BLaER1 (cell line): Measurements from ENCODE around the gene NCF2.
A peak's percentile ranks its signal among the peaks of the same experiment; 100 is the strongest.

Experiments
- H3K27ac ChIP-seq: shearing (Covaris generic); formaldehyde crosslinking; 2 replicates; pipeline ENCODE4 v1.8.1; 2022
- H3K27me3 ChIP-seq: shearing (Covaris generic); formaldehyde crosslinking; 2 replicates; pipeline ENCODE4 v1.8.1; 2022
- H3K36me3 ChIP-seq: shearing (Covaris generic); formaldehyde crosslinking; 2 replicates; pipeline ENCODE4 v1.8.1; 2022
- H3K4me1 ChIP-seq: shearing (Covaris generic); formaldehyde crosslinking; 2 replicates; pipeline ENCODE4 v1.8.1; 2022
- H3K4me2 ChIP-seq: shearing (Covaris generic); formaldehyde crosslinking; 2 replicates; pipeline ENCODE4 v1.8.1; 2022
- H3K4me3 ChIP-seq: shearing (Covaris generic); formaldehyde crosslinking; 2 replicates; pipeline ENCODE4 v1.8.1; 2022
- H3K9ac ChIP-seq: shearing (Covaris generic); formaldehyde crosslinking; 2 replicates; pipeline ENCODE4 v1.8.1; 2022
- H3K9me3 ChIP-seq: shearing (Covaris generic); formaldehyde crosslinking; 2 replicates; pipeline ENCODE4 v1.8.1; 2022
- H4K20me1 ChIP-seq: shearing (Covaris generic); formaldehyde crosslinking; 2 replicates; pipeline ENCODE4 v1.8.1; 2022
- Cebpa-rat ChIP-seq: shearing (Covaris generic); IDR thresholded peaks from 2 replicates; pipeline ENCODE4 v1.8.1; 2022

Gene NCF2

GRCh38 chr1:183600136-183600535 is 9.9 kb upstream of the NCF2 start:
- H3K9me3 ChIP-seq, result no peaks in the 10 kb centered on the region
- peaks cover 48% of the 10 kb centered on the region for H3K4me1 ChIP-seq
- H3K4me3 ChIP-seq, result no peak overlapping the region
- no peak overlapping the region for H3K4me2 ChIP-seq
- no peaks in the 10 kb centered on the region for H4K20me1 ChIP-seq
- H3K27ac ChIP-seq, result no peak overlapping the region
- no peak for TF ChIP-seq Cebpa-rat
- H3K27me3 ChIP-seq, result no peaks in the 10 kb centered on the region
- no peaks in the 10 kb centered on the region for H3K36me3 ChIP-seq
- no peak overlapping the region for H3K9ac ChIP-seq

DNA sequence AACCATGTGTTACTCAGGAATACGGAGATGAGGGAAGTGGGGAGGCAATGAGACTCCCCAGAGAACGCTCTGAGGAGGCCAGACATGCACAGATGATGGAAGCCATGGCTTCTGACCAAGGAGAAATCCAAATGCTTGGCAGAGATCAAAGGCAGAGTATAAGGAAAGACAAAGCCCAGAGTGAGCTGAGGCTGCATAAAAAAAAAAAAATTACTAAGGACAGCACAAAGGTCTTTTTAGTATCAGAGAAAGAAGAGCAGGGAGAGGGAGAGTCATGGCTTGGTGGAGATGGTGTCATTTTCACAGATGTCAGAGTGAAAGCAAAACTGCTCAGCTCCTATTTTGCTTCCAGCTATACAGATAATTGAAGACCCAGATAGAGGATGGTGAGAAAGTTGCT is 8.1 kb upstream of the NCF2 start:
- peaks cover 52% of the 10 kb centered on the region for H3K4me1 ChIP-seq
- H3K36me3 ChIP-seq, result no peaks in the 10 kb centered on the region
- H3K27ac ChIP-seq, result 0 out of 2 replicates have a peak overlapping the region, but pooled peaks have one; percentile 35

GRCh38 chr1:183597656-183598347 is 7.5 kb upstream of the NCF2 start:
- H3K4me2 ChIP-seq, result peak overlapping the region; percentile 58
- H3K27ac ChIP-seq, result peak overlapping the region; percentile 35; the same call in 1 of the 2 replicates
- no peak overlapping the region for H3K9ac ChIP-seq
- no peaks in the 10 kb centered on the region for H3K36me3 ChIP-seq
- no peak for TF ChIP-seq Cebpa-rat
- H3K9me3 ChIP-seq, result no peaks in the 10 kb centered on the region
- no peak overlapping the region for H3K4me3 ChIP-seq
- H3K27me3 ChIP-seq, result no peaks in the 10 kb centered on the region
- H4K20me1 ChIP-seq, result no peaks in the 10 kb centered on the region
- H3K4me1 ChIP-seq, result peaks cover 57% of the 10 kb centered on the region

More for the DNA sequence above, 8.1 kb upstream of the NCF2 start:
- H3K4me2 ChIP-seq, result peak overlapping the region; percentile 58
- H4K20me1 ChIP-seq, result no peaks in the 10 kb centered on the region
- H3K9ac ChIP-seq, result no peak overlapping the region
- no peak for TF ChIP-seq Cebpa-rat
- H3K4me3 ChIP-seq, result no peak overlapping the region
- no peaks in the 10 kb centered on the region for H3K9me3 ChIP-seq
- H3K27me3 ChIP-seq, result no peaks in the 10 kb centered on the region

GRCh38 chr1:183596500-183596899 is 6.2 kb upstream of the NCF2 start:
- Histone ChIP-seq H3K4me1 (peaks cover 70% of the 10 kb centered on the region), H3K27ac (no peak overlapping the region), H4K20me1 (no peaks in the 10 kb centered on the region), H3K4me2 (no peak overlapping the region), H3K27me3 (no peaks in the 10 kb centered on the region), H3K4me3 (no peak overlapping the region), H3K9me3 (no peaks in the 10 kb centered on the region), H3K36me3 (no peaks in the 10 kb centered on the region), H3K9ac (no peak overlapping the region)
- TF ChIP-seq Cebpa-rat, result no peak

GRCh38 chr1:183595537-183595936 is 5.3 kb upstream of the NCF2 start:
- Histone ChIP-seq H3K9ac (no peak overlapping the region), H3K4me1 (peaks cover 80% of the 10 kb centered on the region), H3K4me3 (no peak overlapping the region), H3K27me3 (no peaks in the 10 kb centered on the region), H3K27ac (peak overlapping the region; percentile 44), H3K36me3 (no peaks in the 10 kb centered on the region), H4K20me1 (no peaks in the 10 kb centered on the region), H3K4me2 (peak overlapping the region; percentile 89), H3K9me3 (no peaks in the 10 kb centered on the region)
- no peak for TF ChIP-seq Cebpa-rat

GRCh38 chr1:183593356-183593755 is 3.1 kb upstream of the NCF2 start:
- peaks cover 96% of the 10 kb centered on the region for H3K4me1 ChIP-seq
- no peaks in the 10 kb centered on the region for H3K36me3 ChIP-seq
- H3K4me2 ChIP-seq, result peak overlapping the region; percentile 89
- peak overlapping the region; percentile 64 for H3K27ac ChIP-seq
- H3K4me3 ChIP-seq, result 0 out of 2 replicates have a peak overlapping the region, but pooled peaks have one; percentile 12
- H3K27me3 ChIP-seq, result no peaks in the 10 kb centered on the region
- H3K9ac ChIP-seq, result peak overlapping the region; percentile 30; the same call in 1 of the 2 replicates
- TF ChIP-seq Cebpa-rat, result no peak
- no peaks in the 10 kb centered on the region for H3K9me3 ChIP-seq
- H4K20me1 ChIP-seq, result no peaks in the 10 kb centered on the region

DNA sequence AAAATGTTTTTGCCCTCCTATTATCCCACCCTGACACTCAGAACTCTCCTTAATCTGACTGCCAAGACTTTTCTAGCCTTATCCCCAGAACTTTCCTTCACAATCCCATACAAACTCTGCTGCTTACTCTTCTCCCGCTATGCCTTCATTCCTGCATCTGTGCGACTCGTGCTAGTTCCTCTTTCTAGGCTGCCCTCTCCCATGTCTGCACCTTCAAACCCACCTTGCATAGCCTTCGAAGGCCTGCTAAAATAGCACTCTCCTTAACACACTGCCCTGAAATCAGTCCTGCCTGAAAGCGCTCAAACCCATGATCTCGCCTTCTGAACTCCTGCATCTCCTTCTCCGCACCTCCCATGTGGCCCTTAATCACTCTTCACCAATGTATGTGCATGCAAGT is 2.5 kb upstream of the NCF2 start:
- Histone ChIP-seq H3K4me2 (peak overlapping the region; percentile 89), H3K4me1 (peaks cover 90% of the 10 kb centered on the region), H3K27ac (peak overlapping the region; percentile 64), H3K27me3 (no peaks in the 10 kb centered on the region), H3K9me3 (no peaks in the 10 kb centered on the region), H3K4me3 (peak overlapping the region; percentile 12; the same call in 1 of the 2 replicates), H4K20me1 (no peaks in the 10 kb centered on the region), H3K9ac (no peak overlapping the region), H3K36me3 (no peaks in the 10 kb centered on the region)
- no peak for TF ChIP-seq Cebpa-rat

GRCh38 chr1:183589874-183590243 is 400 bp downstream of the NCF2 start:
- H3K27me3 ChIP-seq, result no peaks in the 10 kb centered on the region
- H4K20me1 ChIP-seq, result no peaks in the 10 kb centered on the region
- H3K36me3 ChIP-seq, result no peaks in the 10 kb centered on the region
- H3K27ac ChIP-seq, result peak overlapping the region; percentile 74
- peak overlapping the region; percentile 89 for H3K4me2 ChIP-seq
- H3K4me3 ChIP-seq, result 0 out of 2 replicates have a peak overlapping the region, but pooled peaks have one; percentile 23
- H3K4me1 ChIP-seq, result peaks cover 66% of the 10 kb centered on the region
- peak overlapping the region; percentile 26 for H3K9ac ChIP-seq
- no peaks in the 10 kb centered on the region for H3K9me3 ChIP-seq
- no peak for TF ChIP-seq Cebpa-rat

DNA sequence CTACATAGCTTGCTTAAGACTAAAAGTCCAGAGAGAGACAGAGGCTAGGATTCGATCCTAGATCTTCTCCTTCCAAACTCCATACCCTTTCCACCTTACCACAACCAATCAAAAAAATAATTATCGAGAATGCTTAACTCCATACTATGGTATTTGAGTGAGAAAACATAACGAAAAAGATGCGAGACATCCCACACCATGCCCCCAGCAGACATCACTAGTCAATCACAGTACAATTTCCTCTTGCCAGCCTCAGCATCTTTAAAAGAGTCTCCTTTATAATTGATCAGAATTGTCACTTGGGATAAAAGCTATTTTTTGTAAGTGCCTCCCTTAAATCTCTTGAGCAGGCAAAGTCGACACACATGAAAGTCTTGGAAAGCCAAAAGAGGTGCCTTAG is 875 bp downstream of the NCF2 start:
- no peak overlapping the region for H3K9ac ChIP-seq
- no peaks in the 10 kb centered on the region for H4K20me1 ChIP-seq
- no peak for TF ChIP-seq Cebpa-rat
- peaks cover 66% of the 10 kb centered on the region for H3K4me1 ChIP-seq
- H3K36me3 ChIP-seq, result no peaks in the 10 kb centered on the region
- peak overlapping the region; percentile 89 for H3K4me2 ChIP-seq
- no peaks in the 10 kb centered on the region for H3K27me3 ChIP-seq
- peak overlapping the region; percentile 74; the same call in 1 of the 2 replicates for H3K27ac ChIP-seq
- H3K9me3 ChIP-seq, result no peaks in the 10 kb centered on the region
- no peak overlapping the region for H3K4me3 ChIP-seq

- H3K9ac ChIP-seq, result no peak overlapping the region
- H3K4me2 ChIP-seq, result peak overlapping the region; percentile 19; the same call in 1 of the 2 replicates
- H3K27me3 ChIP-seq, result no peaks in the 10 kb centered on the region
- H3K36me3 ChIP-seq, result no peaks in the 10 kb centered on the region
- peak overlapping the region; percentile 42 for H3K27ac ChIP-seq
- H3K4me1 ChIP-seq, result peaks cover 66% of the 10 kb centered on the region
- TF ChIP-seq Cebpa-rat, result no peak
- no peaks in the 10 kb centered on the region for H3K9me3 ChIP-seq
- no peaks in the 10 kb centered on the region for H4K20me1 ChIP-seq
- no peak overlapping the region for H3K4me3 ChIP-seq
Observed at GRCh38 chr1:183588827-183589226, 1.4 kb downstream of the NCF2 start.
